Epithelial cell of umbilical artery (primary cell): Measurements from ENCODE around the gene DMRTA2. TPM values are rescaled to one million over a fixed set of nuclear protein-coding genes. Genes with fewer than 3 reads are reported as not detected.

Source experiments
- total RNA-seq: library from RNA; depleted of rRNA; stranded (reverse); fragments of >200 nt; gene quantifications from 2 replicates; pipeline ENCODE4 v1.2.3, GENCODE V29; 2014

Gene DMRTA2
- not detected in 2 replicates for total RNA-seq

DNA sequence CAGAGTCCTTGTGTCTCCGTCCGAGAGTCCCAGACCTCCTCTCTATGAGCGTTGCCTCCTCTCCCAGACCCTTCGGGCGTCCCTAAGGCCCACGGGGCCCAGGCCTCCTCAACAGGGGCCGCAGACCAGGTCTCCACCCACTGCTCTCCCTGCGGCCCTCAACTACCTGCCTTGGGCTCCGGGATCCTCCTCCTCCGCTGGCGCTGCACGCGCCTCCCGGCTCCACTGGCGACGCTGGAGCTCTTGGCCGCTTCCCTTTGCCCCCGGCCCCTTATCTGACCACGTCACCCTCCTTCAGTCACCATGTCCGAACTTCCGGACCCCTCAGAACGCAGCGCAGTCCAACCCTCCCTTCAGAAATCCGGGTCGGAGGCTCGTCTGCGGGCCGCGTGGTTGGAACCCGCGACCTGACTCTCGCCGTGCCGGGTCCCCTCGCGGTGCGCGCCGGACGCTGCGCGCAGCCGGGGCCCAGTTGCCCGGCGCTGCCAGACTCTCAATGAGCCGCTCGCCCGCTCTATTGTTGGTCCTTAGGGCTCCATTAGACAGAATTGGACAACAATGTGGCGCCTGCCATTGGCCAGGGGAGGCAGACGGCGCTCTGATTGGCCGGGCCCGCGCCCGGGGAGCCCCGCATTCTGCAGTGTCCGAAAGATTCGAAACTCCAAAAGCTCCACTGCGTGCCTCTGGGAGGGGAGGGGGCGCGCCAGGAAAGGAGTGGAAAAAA lies at the start of gene DMRTA2:
DMRTA2 (minus strand) TSS at position 498 of the 724 bp plus-strand sequence. CDS start 1,907 bp downstream, outside the sequence.

